Stimulated activated CD8-positive, alpha-beta memory T cell treated with anti-CD3 and anti-CD28 coated beads, Interleukin-15, amount 100 ng/mL, for 48 hours (primary cell): Measurements from ENCODE around the gene MCC.

Experiments
- DNase-seq, 2 donors: peaks; one replicate each; pipeline ENCODE4 v3.0.0-alpha.2; 2020; ENCODE audit warnings: low read depth in 2 of 2

Gene MCC

DNA sequence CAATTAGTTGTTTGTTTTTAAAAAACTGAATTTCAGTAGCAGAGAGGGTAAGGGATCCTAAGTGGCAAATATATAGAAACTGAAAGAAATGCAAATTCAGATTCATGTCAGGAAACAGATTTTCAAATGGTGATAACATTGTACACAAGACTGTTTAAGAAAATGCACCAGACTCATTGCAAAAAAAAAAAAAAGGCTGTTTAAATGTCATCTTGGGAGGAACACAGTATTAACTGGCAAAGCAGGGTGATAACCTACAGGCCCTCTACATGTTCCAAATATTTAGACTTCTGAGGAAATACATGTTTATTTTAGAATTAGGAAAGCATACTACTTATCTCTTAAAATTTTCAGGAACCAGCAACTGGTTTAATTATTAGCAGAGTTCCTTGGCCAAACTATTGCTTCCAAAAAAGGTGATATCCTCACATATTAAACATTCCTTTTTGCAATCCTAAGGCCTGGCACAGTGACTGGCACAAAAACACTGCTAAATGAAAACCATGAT lies 167.9 kb downstream of the MCC start:
- DNase-seq = no peak

DNA sequence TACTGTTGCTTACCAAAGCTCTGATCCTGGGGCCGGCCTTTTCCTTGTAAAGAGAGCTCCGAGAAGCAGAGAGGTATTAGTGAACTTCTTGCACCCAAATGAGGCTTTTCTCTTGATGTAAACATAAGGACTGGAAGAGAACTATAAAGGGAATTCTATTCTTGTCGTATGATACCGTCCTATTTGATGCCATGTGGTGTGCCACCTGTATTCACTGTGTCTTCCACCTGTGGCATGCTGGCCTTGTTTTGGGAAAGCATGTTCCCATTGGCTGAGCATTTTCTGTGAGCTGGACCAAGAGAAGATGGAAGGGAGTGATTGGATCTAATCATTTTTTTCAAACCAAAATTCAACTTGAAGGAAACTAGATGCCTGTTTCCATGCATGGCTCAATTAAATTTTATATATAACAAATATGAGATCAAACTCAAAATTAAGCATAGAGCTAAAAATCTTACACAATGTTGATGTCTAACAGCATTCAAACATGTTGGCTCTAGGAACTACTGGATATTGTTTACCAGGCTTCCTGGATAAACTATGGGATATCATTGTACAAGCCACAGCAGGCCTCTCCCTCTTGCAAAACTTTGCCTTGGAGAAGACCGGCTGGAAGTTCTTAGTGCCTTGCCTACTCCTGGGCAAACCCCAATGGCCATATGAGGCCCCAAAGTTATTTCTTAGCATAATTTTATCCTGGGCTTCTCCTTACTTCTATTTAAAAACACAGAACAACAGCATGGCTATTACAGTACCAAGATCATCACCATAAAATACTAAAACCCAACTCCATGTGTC lies 168.8 kb downstream of the MCC start:
- DNase-seq = no peak

DNA sequence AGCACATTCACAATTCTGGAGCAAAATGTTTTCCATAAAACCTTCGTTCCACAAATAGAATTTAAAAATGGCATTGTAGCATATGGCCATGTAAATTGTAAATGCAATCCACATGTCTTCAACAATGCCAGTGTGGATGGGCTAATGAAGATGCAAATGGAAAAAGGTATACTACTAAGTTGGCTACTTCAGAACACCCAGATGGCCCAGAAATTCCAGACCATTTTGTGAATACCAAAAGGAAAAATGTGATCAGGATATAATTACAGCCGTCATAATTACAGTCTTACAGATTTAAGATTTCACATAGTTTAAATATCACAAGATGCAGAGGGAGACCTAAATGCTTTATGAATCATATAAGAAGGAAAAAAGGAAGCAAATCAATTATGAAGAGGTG lies 170.6 kb downstream of the MCC start:
- DNase-seq = no peak

DNA sequence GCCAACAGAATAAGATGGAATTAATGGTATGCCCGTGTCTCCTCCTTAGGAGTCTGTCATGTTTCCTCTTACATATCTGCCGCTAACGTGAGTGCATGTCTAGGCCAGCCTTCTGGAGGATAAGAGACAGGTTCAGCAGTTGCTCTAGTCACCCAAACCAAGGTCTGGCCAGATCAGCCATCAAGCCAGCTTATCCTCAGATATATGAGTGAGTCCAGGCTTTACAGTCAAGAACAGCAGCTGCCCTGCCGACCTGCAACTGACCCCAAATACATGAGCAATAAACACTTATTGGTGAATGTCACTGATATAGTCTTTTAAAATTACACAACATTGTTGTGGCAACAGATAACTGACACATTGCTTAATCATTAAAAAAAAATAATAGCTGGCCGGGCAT lies 177.0 kb downstream of the MCC start:
- no peak for DNase-seq

DNA sequence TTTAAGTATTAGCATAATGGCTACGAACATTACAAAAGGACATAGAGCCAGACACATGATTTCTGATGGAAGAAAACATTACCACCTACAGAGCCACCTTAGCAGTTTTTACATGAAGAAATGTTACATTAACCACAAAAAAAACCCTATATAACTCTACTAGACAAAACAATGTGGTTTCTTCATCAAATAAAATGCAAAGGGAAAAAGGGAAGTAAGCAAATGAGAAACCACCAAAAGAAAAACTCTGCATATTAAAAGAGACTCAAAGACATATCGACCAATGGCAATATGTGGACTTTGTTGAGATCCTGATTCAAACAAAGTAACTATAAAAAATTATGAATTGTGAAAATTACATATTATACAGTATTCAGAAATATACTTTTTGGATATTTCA lies 186.1 kb downstream of the MCC start:
- DNase-seq = no peak

DNA sequence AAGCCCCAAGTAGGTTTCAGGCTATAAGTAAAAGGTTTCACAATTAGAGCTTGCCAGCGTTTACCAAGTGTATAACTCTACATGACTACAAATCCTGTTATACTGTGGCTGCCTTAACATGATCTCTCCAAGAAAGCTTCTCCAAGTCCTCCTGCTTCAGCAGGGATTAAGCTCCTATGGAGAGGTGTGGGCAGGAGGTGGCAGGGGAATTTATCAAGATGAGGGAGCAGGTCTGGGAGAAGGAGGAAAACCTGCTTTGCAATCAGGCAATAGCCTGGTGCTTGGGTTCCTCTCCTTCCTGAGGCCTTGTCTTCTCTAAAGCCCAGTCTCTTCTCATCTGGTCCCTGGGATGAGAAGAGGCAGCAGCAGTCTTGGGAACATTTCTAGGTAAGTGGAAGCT lies 188.7 kb downstream of the MCC start:
- no peak for DNase-seq

DNA sequence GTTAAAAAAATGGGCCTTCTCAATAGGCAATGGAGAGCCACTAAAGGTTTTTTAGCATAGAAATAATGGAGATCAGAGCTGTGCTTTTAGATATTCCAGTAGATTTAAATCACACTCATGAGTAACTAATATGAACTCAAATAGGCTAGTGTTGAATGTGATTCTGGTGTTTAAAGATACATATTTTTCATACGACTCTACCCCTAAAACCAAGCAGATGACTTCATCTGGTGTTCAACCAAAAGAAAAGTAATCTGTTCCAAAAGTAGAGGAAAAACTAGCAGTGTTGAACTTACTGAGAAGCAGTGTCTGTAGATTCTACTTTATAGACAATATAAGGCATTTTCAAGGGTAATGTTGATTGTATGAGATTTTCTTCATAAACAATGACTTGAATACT lies 191.6 kb downstream of the MCC start:
- no peak for DNase-seq

DNA sequence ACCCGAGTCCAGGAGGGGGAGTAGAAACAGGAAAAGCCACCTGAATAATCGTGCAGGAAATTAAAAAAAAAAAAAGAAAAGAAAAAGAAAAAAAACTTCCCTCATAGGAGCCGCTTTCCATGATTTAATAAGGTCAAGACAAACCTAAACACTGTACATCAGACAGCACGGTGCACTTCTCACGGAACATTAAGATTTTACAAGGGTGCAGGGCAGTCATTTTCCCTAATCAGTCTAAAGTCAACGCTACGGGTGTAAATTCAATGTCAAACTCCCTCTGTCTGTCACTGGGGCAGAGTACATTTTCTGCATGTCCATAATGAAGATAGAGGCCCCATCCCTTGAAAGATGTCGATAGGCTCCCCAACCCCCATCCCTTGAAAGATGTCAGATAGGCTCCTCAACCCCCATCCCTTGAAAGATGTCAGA lies 193.1 kb downstream of the MCC start:
- no peak for DNase-seq

DNA sequence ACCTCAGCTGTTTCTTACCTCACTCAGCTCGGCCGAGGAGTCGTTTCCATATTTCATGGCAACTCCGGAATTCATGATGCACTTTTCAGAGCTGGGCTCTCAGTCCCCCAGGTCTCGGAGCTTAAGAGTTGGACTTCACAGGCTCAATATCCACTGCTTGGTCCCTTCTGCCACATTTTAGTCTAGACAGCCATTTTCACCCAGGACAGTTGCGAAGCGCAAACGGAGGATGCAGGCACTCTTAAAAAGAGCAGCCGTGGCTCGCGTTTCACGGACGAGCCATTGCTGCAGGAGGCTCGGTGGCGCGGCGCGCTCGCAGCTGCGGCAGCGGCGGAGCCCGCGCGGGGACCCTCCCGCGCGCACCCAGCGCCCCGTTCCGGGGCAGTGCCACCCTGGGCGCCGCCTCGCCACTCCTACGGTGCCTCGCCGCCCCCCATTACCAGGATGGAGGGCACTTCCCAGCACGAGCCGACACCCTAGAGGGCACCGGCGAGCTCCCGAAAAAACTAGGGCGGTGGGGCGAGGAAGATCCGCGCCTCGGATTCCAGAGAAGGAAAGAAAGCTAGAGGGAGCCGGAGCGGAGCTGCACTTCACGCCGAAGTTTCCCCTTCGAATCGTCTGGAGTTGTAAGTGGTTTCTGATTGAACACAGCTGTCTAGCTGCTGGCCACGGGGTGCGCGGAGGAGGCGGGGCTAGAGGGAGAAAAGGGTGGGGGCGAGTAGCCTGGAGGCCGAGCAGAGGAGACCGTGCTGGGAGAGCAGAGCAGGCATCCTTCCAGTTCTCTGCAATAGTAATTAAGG lies 193.7 kb downstream of the MCC start:
- DNase-seq = peak; percentile 64 to 66

DNA sequence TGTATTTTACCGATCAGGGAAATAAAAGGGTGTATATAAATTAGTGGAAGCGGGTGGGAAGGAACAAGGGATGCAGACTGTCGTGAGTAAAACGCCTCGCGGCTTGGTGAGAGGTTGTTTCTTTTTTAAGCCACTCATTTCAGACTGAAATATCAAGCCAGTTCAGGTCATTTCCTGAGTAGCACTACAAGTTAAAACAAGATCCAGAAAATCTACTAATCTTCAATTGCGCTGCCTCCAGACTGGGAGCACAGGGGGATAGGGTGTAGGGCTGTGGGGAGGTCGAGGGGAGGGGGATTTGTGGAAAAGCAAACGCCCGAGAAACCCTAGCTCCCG lies 194.3 kb downstream of the MCC start:
- DNase-seq = no peak

DNA sequence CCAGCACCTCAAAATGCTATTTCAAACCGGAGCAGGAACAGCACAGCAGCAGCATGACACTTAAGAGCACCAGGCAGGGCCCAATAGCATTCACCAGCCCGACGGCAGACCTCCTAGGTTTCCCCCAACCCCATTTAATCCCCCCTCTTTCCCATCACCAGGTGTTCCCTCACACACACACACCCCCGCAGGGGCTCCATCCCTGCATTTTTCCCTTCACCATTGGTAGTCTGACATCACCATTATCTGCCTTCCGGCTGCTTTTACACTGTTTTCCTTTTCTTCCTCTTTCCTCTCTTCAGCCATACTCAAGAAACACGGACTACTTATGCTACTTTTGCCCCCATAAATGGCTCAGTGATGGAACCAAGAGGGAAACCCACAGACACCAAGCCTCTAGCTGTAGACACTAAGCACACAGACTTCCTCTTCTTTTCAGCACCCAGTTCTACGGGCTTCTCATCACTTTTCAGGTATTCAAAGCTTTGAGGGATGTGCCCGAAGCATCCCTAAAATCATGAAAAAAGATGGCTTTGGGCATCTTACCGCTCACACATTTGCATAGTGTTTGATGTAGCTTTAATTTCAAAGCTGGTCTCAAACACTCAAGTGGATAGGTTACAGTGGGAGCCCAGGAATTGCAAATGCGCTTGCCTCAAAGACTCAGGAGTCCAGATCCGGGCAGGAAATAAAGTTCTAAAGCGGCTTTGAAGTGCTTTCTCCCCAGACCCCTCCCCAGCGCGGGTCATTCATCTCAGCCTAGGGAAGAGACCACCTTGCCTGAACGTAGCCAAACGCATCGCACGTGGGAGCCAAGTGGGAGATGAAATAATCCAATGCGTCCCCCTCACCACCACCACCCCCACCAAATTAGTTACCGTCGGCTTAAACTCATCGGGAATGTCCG lies 194.9 kb downstream of the MCC start:
- no peak for DNase-seq

DNA sequence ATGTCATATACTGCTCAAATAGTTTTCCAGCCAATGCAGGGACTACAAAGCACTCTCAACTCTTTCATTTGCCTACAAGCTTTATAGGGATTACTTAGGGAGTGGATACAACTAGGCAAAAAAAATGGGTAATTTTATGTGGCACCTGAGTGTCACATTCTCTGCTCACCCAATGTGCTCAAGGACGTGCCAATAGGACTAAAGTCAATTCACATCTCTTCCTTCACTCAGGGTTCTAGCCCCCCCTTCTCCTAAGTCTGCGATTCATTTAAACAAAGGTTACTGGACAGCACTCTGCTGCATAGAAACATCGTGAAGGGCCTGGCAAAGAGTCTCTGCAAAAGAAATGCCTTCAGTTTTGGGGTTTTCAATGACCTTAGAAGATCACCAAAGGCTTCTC lies 195.8 kb downstream of the MCC start:
- DNase-seq = no peak

DNA sequence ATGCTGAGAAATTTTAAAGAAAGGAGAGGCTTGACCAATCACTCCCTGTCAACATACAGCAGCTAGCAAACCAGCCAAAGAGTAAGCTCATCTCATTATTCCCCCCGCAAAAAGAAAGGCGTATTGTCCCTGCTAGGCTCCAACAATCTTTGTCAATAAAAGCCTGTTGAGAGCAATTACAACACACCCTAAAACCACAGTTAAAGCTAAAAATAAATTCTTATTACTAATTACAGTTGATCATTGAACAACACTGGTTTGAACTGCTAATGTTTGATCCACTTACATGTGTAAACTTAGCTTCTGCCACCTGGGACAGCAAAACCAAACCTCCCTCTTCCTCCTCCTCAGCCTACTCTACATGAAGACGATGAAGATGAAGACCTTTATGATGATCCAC lies 204.7 kb downstream of the MCC start:
- no peak for DNase-seq

DNA sequence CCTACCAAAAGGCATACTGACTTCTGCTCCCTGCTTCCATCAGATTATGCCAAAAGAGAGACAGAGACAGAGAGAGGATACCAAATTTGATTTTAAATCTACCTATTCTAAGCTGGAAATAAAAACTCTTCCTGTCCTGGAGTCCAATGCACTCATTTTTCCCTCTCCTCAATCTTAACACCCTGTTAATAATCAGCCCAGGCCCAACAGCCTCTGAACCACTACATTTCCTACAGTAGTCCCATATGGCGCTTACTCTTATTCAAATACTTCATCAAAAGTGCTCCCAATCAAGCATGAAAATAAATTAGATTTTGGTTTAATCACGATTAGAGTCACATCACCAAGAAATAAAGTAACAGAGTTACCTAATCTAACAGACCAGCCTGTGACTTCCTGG lies 205.8 kb downstream of the MCC start:
- no peak for DNase-seq

DNA sequence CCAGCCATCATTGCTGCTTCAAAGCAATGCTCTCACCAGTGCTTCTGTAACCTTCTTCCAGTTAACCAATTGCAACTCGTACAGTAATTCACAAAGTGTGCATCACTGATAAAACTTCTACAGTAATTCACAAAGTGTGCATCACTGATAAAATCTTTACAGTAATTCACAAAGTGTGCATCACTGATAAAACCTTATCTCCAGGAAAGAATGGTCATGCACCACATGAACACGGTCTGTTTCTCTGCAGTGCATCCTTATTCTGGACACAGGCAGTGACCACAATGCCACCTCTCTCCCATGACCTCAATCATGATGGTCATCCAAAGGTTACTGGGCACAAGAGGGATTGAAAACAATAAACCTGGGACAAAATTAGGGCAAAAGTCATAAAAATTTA lies 207.1 kb downstream of the MCC start:
- no peak for DNase-seq

DNA sequence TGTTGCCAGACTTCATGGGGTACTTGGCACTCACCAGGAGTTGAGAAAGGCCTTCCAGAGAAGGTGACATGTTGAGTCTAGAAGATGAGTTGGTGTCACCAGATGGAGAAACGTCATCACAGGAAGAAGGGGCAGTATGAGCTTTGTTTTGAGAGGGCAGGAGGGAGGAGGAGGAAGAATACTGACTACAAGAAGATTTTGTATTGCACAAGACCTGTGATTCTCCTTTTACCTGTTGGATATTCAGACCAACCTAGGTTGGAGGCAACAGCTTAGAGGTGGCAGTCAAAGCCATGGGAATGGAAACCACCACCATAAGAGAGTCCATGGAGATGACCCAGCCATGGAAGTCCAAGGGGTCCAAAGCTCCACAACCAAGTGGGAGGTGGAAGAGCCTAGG lies 207.7 kb downstream of the MCC start:
- no peak for DNase-seq

DNA sequence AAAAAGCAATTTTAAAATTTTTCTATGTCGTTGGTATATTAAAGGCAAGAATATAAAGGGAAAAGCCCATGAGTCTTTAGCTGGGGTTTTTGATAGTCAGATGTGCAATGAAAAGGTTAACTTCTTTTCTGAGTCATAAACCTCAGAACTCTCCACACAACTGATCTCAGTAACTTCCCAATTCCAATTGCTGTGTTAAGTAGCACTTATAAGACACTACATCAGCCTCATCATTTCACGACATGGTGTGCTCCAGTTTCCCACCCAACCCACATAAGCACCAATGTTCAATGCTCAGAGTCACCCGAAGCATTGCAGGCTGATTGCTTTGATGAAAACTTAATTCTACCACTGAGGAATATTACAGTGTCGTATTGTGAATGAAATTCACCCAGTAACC lies 209.3 kb downstream of the MCC start:
- no peak for DNase-seq

DNA sequence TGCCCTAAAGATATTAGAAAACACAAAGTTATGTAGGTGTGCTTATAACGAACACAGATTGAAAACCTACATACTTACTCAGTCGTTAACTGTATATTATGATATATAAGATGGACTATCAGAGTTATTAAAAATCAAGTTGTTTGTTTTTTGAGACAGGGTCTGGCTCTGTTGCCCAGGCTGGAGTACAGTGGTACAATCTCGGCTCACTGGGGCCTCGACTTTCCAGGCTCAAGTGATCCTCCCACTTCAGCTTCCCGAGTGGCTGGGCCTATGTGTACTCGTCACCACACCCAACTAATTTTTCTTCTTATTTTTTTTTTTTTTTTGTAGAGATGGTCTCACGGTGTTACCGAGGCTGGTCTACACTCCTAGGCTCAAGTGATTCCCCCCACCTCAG lies 211.8 kb downstream of the MCC start:
- no peak for DNase-seq

DNA sequence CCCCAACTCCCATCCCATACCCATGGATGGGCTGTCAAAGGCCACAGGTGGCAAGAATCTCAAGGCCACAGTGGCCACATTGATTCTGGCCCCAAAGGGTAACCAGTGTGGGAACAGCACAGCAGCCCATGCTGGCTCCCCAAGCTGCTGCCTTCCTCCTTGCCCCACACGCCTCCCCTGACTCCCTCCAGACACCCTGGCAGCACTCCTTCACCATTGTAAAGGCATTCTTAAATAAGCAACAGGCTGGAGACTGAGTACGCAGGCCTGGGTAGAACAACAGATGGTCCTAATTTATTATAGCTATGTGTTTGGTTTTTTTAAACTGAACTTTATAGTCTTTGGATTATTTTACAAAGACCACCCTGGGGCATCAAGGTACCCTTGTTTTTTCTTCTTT lies 212.3 kb downstream of the MCC start:
- DNase-seq = no peak

DNA sequence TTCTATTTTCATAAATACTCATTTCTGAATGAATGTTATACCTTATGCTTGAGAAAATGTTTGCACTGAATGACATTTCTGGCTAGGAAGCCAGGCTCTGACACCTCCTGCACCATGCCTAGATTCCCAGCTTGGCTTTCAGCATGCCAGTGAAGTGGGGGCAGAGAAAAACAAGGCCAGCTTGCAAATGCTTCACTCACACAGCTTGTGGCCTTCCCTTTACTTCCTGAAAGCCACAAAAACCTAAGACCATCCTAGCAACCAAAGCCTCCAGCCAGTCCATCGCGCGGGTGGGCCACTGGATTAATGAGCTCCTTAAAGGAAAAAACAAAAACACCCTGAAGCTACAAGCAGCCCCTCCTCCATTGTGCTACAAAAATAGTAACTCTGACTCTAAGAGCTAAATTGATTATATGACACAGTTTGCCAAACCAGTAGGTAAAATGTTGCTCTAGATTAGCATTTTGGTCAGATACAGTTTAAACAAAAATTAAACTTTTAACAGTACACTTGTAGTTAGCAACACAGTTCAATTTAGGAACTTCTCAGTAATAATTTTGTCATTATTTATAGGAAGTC lies 213.3 kb downstream of the MCC start:
- DNase-seq = no peak

DNA sequence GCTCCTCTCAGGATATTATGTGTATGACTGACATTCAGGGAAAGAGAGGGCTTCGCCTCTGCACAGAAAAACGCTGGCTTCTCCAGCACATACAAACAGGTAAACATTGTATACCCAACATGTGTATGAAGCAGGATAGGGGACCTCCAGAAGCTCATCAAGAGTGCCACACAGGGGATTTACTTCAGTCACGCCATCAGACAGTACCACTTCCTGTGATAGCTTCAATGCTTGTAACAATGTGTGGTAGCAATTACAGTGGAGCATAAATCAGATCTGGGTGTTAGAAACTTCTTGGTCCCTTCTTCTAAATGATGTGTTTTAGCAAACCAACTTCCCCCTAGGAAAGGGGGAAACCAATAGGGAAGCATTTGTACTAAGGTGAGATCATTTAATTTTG lies 214.3 kb downstream of the MCC start:
- no peak for DNase-seq
